ACHN (cell line): Measurements from ENCODE around the gene GLG1.

Experiments
- DNase-seq: peaks from one replicate; pipeline ENCODE4 v3.0.0-alpha.2; 2015
- in situ Hi-C: cut with HindIII; loops from 2 replicates; pipeline ENCODE4 v1.10.0; 2017; ENCODE audit warnings: low sequenced_read_pairs, low pct_ligation_motif_present, low pct_unique_long_range_greater_than_20kb

Gene GLG1

GRCh38 chr16:74501484-74502478 is 105.1 kb downstream of the GLG1 start:
- in situ Hi-C loops, result no loop called here
- no peak for DNase-seq

GRCh38 chr16:74500907-74501306 is 106.0 kb downstream of the GLG1 start:
- DNase-seq, result no peak
- in situ Hi-C loops, result no loop called here

- in situ Hi-C loops, result no loop called here
- DNase-seq, result no peak
Measured at GRCh38 chr16:74499114-74499513, 107.8 kb downstream of the GLG1 start.

GRCh38 chr16:74497761-74498160 is 109.2 kb downstream of the GLG1 start:
- in situ Hi-C loops, result no loop called here
- DNase-seq, result no peak

- DNase-seq, result no peak
- in situ Hi-C loops, result no loop called here
Measured at GRCh38 chr16:74496054-74496453, 110.9 kb downstream of the GLG1 start.

- DNase-seq, result no peak
- in situ Hi-C loops, result no loop called here
Measured at GRCh38 chr16:74492976-74493375, 113.9 kb downstream of the GLG1 start.

- DNase-seq, result no peak
- in situ Hi-C loops, result no loop called here
Measured at GRCh38 chr16:74487634-74488495, 119.0 kb downstream of the GLG1 start.

GRCh38 chr16:74485916-74486315 is 121.0 kb downstream of the GLG1 start:
- no peak for DNase-seq
- in situ Hi-C loops, result no loop called here

GRCh38 chr16:74480150-74481029 is 126.5 kb downstream of the GLG1 start:
- in situ Hi-C loops, result no loop called here
- no peak for DNase-seq

- no peak for DNase-seq
- in situ Hi-C loops, result no loop called here
Measured at GRCh38 chr16:74477226-74477625, 129.7 kb downstream of the GLG1 start.

- in situ Hi-C loops, result no loop called here
- DNase-seq, result no peak
Measured at GRCh38 chr16:74474416-74474815, 132.5 kb downstream of the GLG1 start.

GRCh38 chr16:74472540-74472939 is 134.4 kb downstream of the GLG1 start:
- in situ Hi-C loops, result no loop called here
- no peak for DNase-seq

GRCh38 chr16:74472010-74472409 is 134.9 kb downstream of the GLG1 start:
- no peak for DNase-seq

GRCh38 chr16:74469946-74470478 is 136.9 kb downstream of the GLG1 start:
- DNase-seq, result no peak
- in situ Hi-C loops, result no loop called here

More at GRCh38 chr16:74472010-74472409, 134.9 kb downstream of the GLG1 start:
- in situ Hi-C loops, result no loop called here

GRCh38 chr16:74468807-74469525 is 137.9 kb downstream of the GLG1 start:
- in situ Hi-C loops, result no loop called here
- DNase-seq, result no peak

- in situ Hi-C loops, result no loop called here
Measured at GRCh38 chr16:74466872-74467271, 140.0 kb downstream of the GLG1 start.

GRCh38 chr16:74465851-74466685 is 140.8 kb downstream of the GLG1 start:
- no peak for DNase-seq
- in situ Hi-C loops, result no loop called here

More at GRCh38 chr16:74466872-74467271, 140.0 kb downstream of the GLG1 start:
- DNase-seq, result no peak
